Measurements from ENCODE around the gene RCCD1. TPM values are rescaled to one million over a fixed set of nuclear protein-coding genes. Genes with fewer than 3 reads are reported as not detected.

Gene RCCD1
- total and polyA plus RNA-seq, 4 donors: 3.6 to 13.3 (median 4.3) TPM

DNA sequence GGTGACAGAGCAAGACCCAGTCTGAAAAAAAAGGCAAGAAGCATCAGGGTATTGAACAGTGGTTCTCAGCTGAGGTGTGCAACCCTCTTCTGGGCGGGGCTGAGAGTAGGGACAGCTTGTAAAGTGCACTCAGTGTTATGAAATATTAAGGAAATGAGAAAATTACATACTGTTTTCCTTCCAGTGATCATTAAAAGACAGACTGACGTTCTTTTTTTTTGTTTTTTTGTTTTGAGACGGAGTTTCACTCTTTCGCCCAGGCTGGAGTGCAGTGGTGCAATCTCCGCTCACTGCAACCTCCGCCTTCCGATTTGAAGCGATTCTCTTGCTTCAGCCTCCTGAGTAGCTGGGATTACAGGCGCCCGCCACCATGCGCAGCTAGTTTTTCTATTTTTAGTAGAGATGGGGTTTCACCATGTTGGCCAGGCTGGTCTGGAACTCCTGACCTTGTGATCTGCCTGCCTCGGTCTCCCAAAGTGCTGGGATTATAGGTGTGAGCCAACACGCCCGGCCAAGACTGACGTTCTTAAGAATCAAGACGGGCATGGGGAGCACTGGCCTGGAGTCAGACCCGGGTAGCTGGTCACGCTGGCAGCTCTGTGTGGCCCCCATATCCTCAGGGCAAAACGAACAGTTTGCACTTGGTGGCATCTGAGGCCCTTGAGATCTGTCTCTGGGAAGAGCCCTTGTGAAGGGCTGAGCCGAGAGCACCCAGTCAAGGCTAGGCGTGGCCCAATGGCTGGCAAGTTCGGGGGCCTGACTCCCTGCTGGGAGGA is 40.2 kb upstream of the RCCD1 start:
- no peaks in the 10 kb centered on the region for H3K27me3 ChIP-seq (ENCODE audit: control insufficient read depth in 4 of 4, insufficient read depth in 4 of 4, low read length in 3 of 4)

DNA sequence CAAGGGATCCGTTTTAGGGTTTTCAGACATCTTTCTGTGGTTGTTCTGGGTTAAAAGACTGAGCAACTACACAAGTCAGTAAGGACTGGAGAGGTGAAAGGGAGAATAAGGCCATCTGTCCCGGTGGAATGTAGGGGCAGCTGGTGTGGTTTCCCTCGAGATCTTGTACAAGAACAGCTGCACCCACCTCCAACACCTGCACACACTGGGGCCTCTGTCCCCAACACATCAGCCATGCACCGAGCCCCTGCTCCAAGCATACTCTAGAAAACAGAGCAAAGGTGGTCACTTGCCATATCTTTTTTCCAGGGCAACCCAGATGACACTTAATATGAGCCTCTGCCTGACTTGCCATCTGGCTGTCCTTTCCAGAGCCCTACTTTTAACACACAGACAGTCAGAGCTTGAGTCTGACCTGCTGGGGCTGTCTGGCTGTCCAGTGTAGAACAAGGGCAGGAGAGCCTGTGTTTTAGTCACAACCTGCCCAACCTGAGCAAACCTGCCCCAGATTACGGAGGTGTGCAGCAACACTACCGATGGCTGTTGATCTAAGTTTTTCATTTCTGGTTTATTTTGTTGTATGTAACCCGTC is 39.4 kb upstream of the RCCD1 start:
- no peak for DNase-seq (ENCODE audit: low spot score)
- Histone ChIP-seq H3K27ac (ENCODE audit: low read depth in 1 of 2, low read length in 2 of 2) (peak overlapping the region; percentile 11 to 32), H3K9ac (ENCODE audit: low read depth in 1 of 2, low read length in 2 of 2) (no peak overlapping the region), H3K27me3 (ENCODE audit: control insufficient read depth in 4 of 4, insufficient read depth in 4 of 4, low read length in 3 of 4) (no peaks in the 10 kb centered on the region), H3K36me3 (ENCODE audit: control insufficient read depth in 4 of 4, insufficient read depth in 3 of 4, low read depth in 1 of 4, low read length in 3 of 4) (peaks cover 25 to 95% (median 73%) of the 10 kb centered on the region in 4 donors), H3K9me3 (ENCODE audit: control insufficient read depth in 4 of 4, low read length in 3 of 4) (no peaks in the 10 kb centered on the region), H3K4me3 (ENCODE audit: low read depth in 1 of 3, low read length in 3 of 3) (no peak overlapping the region), H3K4me1 (ENCODE audit: control insufficient read depth in 4 of 4, insufficient read depth in 4 of 4, low read length in 3 of 4) (no peaks in the 10 kb centered on the region)
- WGBS: 83% methylated on average over 7 of the region's 7 CpGs
- TF ChIP-seq, protein P1, sequence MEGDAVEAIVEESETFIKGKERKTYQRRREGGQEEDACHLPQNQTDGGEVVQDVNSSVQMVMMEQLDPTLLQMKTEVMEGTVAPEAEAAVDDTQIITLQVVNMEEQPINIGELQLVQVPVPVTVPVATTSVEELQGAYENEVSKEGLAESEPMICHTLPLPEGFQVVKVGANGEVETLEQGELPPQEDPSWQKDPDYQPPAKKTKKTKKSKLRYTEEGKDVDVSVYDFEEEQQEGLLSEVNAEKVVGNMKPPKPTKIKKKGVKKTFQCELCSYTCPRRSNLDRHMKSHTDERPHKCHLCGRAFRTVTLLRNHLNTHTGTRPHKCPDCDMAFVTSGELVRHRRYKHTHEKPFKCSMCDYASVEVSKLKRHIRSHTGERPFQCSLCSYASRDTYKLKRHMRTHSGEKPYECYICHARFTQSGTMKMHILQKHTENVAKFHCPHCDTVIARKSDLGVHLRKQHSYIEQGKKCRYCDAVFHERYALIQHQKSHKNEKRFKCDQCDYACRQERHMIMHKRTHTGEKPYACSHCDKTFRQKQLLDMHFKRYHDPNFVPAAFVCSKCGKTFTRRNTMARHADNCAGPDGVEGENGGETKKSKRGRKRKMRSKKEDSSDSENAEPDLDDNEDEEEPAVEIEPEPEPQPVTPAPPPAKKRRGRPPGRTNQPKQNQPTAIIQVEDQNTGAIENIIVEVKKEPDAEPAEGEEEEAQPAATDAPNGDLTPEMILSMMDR (IDR thresholded peaks at IDR 0.05; ENCODE audit: low read depth, low read length, missing input control): no peak
- TF ChIP-seq GABPA (IDR thresholded peaks at IDR 0.05 in 1 of 2, conservative IDR thresholded peaks at IDR 0.05 in 1 of 2) (no peak), TAF1 (conservative IDR thresholded peaks at IDR 0.05) (no peak), HNF4A (conservative IDR thresholded peaks at IDR 0.05) (no peak)
- TF ChIP-seq, protein P2, sequence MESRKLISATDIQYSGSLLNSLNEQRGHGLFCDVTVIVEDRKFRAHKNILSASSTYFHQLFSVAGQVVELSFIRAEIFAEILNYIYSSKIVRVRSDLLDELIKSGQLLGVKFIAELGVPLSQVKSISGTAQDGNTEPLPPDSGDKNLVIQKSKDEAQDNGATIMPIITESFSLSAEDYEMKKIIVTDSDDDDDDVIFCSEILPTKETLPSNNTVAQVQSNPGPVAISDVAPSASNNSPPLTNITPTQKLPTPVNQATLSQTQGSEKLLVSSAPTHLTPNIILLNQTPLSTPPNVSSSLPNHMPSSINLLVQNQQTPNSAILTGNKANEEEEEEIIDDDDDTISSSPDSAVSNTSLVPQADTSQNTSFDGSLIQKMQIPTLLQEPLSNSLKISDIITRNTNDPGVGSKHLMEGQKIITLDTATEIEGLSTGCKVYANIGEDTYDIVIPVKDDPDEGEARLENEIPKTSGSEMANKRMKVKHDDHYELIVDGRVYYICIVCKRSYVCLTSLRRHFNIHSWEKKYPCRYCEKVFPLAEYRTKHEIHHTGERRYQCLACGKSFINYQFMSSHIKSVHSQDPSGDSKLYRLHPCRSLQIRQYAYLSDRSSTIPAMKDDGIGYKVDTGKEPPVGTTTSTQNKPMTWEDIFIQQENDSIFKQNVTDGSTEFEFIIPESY (IDR thresholded peaks at IDR 0.05): no peak

More for the DNA sequence above, 40.2 kb upstream of the RCCD1 start:
- H3K36me3 ChIP-seq (ENCODE audit: control insufficient read depth in 4 of 4, insufficient read depth in 3 of 4, low read depth in 1 of 4, low read length in 3 of 4): peaks cover 32 to 93% (median 70%) of the 10 kb centered on the region in 4 donors
- H3K9ac ChIP-seq (ENCODE audit: low read depth in 1 of 2, low read length in 2 of 2): no peak overlapping the region
- WGBS: 93% methylated on average over 22 of the region's 22 CpGs
- no peaks in the 10 kb centered on the region for H3K4me1 ChIP-seq (ENCODE audit: control insufficient read depth in 4 of 4, insufficient read depth in 4 of 4, low read length in 3 of 4)
- H3K9me3 ChIP-seq (ENCODE audit: control insufficient read depth in 4 of 4, low read length in 3 of 4): no peaks in the 10 kb centered on the region
- H3K4me3 ChIP-seq (ENCODE audit: low read depth in 1 of 3, low read length in 3 of 3): no peak overlapping the region
- no peak for DNase-seq (ENCODE audit: low spot score)
- peak overlapping the region in 1 of 2 donors; percentile 32 for H3K27ac ChIP-seq (ENCODE audit: low read depth in 1 of 2, low read length in 2 of 2)
- TF ChIP-seq RAD21 (IDR thresholded peaks at IDR 0.05) (no peak), YY1 (IDR thresholded peaks at IDR 0.05) (no peak), JUND (IDR thresholded peaks at IDR 0.05) (no peak), SP1 (IDR thresholded peaks at IDR 0.05) (no peak), FOXA2 (IDR thresholded peaks at IDR 0.05) (no peak), HNF4G (IDR thresholded peaks at IDR 0.05) (no peak), HNF4A (conservative IDR thresholded peaks at IDR 0.05) (no peak)
- TF ChIP-seq, protein P1 (IDR thresholded peaks at IDR 0.05; ENCODE audit: low read depth, low read length, missing input control): no peak
- TF ChIP-seq, protein P3, sequence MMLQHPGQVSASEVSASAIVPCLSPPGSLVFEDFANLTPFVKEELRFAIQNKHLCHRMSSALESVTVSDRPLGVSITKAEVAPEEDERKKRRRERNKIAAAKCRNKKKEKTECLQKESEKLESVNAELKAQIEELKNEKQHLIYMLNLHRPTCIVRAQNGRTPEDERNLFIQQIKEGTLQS (IDR thresholded peaks at IDR 0.05): no peak
- TF ChIP-seq, protein P2 (IDR thresholded peaks at IDR 0.05): no peak
